GM10266 (cell line): ENCODE results near the gene SHANK2.

Source experiments
- DNase-seq: peaks from one replicate; pipeline ENCODE4 v3.0.0; 2012; ENCODE audit errors: extremely low spot score
- CTCF ChIP-seq: IDR thresholded peaks from 2 replicates; pipeline ENCODE4 v1.5.1; 2012; ENCODE audit warnings: mild to moderate bottlenecking, low read depth; ENCODE audit not compliant: control insufficient read depth, insufficient read depth; ENCODE audit errors: missing control alignments

The SHANK2 gene

GRCh38 chr11:71228961-71229360 is 23.4 kb downstream of the SHANK2 start:
- TF ChIP-seq CTCF: no peak
- no peak for DNase-seq

GRCh38 chr11:71227058-71227659 is 25.2 kb downstream of the SHANK2 start:
- TF ChIP-seq CTCF: no peak
- DNase-seq: no peak

- TF ChIP-seq CTCF: no peak
- no peak for DNase-seq
Observed at GRCh38 chr11:71223671-71224660, 28.4 kb downstream of the SHANK2 start.

- no peak for DNase-seq
Observed at GRCh38 chr11:71223081-71223405, 29.3 kb downstream of the SHANK2 start.

GRCh38 chr11:71222318-71223080 is 29.9 kb downstream of the SHANK2 start:
- TF ChIP-seq CTCF: no peak
- no peak for DNase-seq

More at GRCh38 chr11:71223081-71223405, 29.3 kb downstream of the SHANK2 start:
- TF ChIP-seq CTCF: no peak

GRCh38 chr11:71221821-71222220 is 30.6 kb downstream of the SHANK2 start:
- DNase-seq: no peak
- TF ChIP-seq CTCF: no peak
